A549 (cell line): ENCODE results near the gene DYRK1A. TPM values are rescaled to one million over a fixed set of nuclear protein-coding genes. Genes with fewer than 3 reads are reported as not detected.

Source experiments
- ATAC-seq, 2 experiments: fragments of 200-7000 bp in 1 of 2; fragments of >200 bp in 1 of 2; cut with Nextera tagmentation in 1 of 2; cut with Tn5 transposase in 1 of 2; 3 replicates each; pipeline versions ENCODE4 v1.8.0 to v1.9.1; 2018 to 2020; ENCODE audit warnings: mild to moderate bottlenecking in 1 of 2, moderate library complexity in 1 of 2
- CTCF ChIA-PET: fragments of 300-600 bp; sonication (Branson Sonifier 250); formaldehyde crosslinking; extraction: SDS; loops from one replicate; lab custom pipeline; 2021; ENCODE audit warnings: antibody characterized with exemption, inconsistent platforms; lab: Yijun Ruan, JAX
- POLR2A ChIA-PET: fragments of 350-600 bp; formaldehyde crosslinking; extraction: SDS; loops from one replicate; lab custom pipeline; 2021; ENCODE audit warnings: antibody characterized with exemption, inconsistent platforms; lab: Yijun Ruan, JAX
- DNase-seq, 2 experiments: peaks; one replicate each; pipeline versions ENCODE4 v3.0.0 to v3.0.0-alpha.2; 2011 to 2016; ENCODE audit warnings: low read depth in 1 of 2, low spot score in 1 of 2
- FAIRE-seq: peaks from 2 replicates; lab custom pipeline; 2011; peaks lifted over from hg19 to GRCh38; lab: Jason Lieb, UNC
- H3K27ac ChIP-seq, 2 experiments: fragments of >200 bp; sonication (Bioruptor Twin); formaldehyde crosslinking; 3 replicates each; pipeline ENCODE4 v1.5.1; 2016 to 2017
- H3K4me1 ChIP-seq: fragments of >200 bp; sonication (Bioruptor Twin); formaldehyde crosslinking; 3 replicates; pipeline ENCODE4 v1.6.1; 2016
- H3K4me2 ChIP-seq: fragments of >200 bp; sonication (Bioruptor Twin); formaldehyde crosslinking; 3 replicates; pipeline ENCODE4 v1.6.1; 2016
- H3K4me3 ChIP-seq: fragments of >200 bp; sonication (Bioruptor Twin); formaldehyde crosslinking; 3 replicates; pipeline ENCODE4 v1.5.1; 2016
- H3K9me3 ChIP-seq: fragments of >200 bp; sonication (Bioruptor Twin); formaldehyde crosslinking; 3 replicates; pipeline ENCODE4 v1.6.1; 2016
- BHLHE40 ChIP-seq: IDR thresholded peaks from 2 replicates; pipeline ENCODE4 v1.6.1; 2012; ENCODE audit warnings: low read depth, low read length, inconsistent platforms
- CBX2 ChIP-seq: fragments of 200-600 bp; sonication (generic); IDR thresholded peaks from 2 replicates; pipeline ENCODE4 v1.6.1; 2016; ENCODE audit warnings: low read depth, mild to moderate bottlenecking, borderline replicate concordance
- CBX8 ChIP-seq: fragments of 200-600 bp; sonication (generic); IDR thresholded peaks from 2 replicates; pipeline ENCODE4 v1.6.1; 2016
- CEBPB ChIP-seq, 2 experiments: fragments of >200 bp in 1 of 2; sonication (Bioruptor Twin) in 1 of 2; formaldehyde crosslinking in 1 of 2; IDR thresholded peaks; 2 replicates each; pipeline ENCODE4 v1.6.1; 2012 to 2016
- CTCF ChIP-seq: fragments of >200 bp; sonication (Bioruptor Twin); formaldehyde crosslinking; IDR thresholded peaks from 3 replicates; pipeline ENCODE4 v1.5.1; 2016
- EHF ChIP-seq: fragments of 250-450 bp; sonication (Bioruptor Pico); IDR thresholded peaks from 2 replicates; pipeline ENCODE4 v1.5.0; 2020; ENCODE audit warnings: mild to moderate bottlenecking
- EP300 ChIP-seq, 2 experiments: fragments of >200 bp; sonication (Bioruptor Twin); formaldehyde crosslinking; IDR thresholded peaks; 2 replicates in 1 of 2; 3 replicates in 1 of 2; pipeline ENCODE4 v1.6.1; 2016 to 2017
- FOSL2 ChIP-seq, 2 experiments: fragments of 450-650 bp in 1 of 2; fragments of >200 bp in 1 of 2; sonication (Bioruptor Twin) in 1 of 2; formaldehyde crosslinking; IDR thresholded peaks; 2 replicates each; pipeline versions ENCODE4 v1.5.0 to v1.6.1; 2016 to 2020; ENCODE audit warnings: mild to moderate bottlenecking in 1 of 2, moderate library complexity in 1 of 2
- GATA3 ChIP-seq: IDR thresholded peaks from 2 replicates; pipeline ENCODE4 v1.6.1; 2012; ENCODE audit warnings: borderline replicate concordance
- HOXA7 ChIP-seq: fragments of 250-450 bp; sonication (Bioruptor Pico); IDR thresholded peaks from 2 replicates; pipeline ENCODE4 v1.5.0; 2020; ENCODE audit warnings: mild to moderate bottlenecking, moderate library complexity
- JUNB ChIP-seq: fragments of >200 bp; sonication (Bioruptor Twin); formaldehyde crosslinking; IDR thresholded peaks from 2 replicates; pipeline ENCODE4 v1.6.1; 2016
- MYC ChIP-seq: IDR thresholded peaks from 2 replicates; pipeline ENCODE4 v1.6.1; 2012; ENCODE audit warnings: mild to moderate bottlenecking, inconsistent platforms, low read length, improper control_type of control experiment, borderline replicate concordance
- NFE2L2 ChIP-seq: fragments of 150-350 bp; conservative IDR thresholded peaks from 2 replicates; pipeline ENCODE4 v1.6.1; 2014; ENCODE audit warnings: low read length
- NPAS2 ChIP-seq: fragments of 250-450 bp; sonication (Bioruptor Pico); IDR thresholded peaks from 2 replicates; pipeline ENCODE4 v1.8.0; 2022; ENCODE audit warnings: mild to moderate bottlenecking, moderate library complexity, borderline replicate concordance
- PHF8 ChIP-seq: fragments of 200-600 bp; sonication (generic); IDR thresholded peaks from 2 replicates; pipeline ENCODE4 v1.6.1; 2016; ENCODE audit warnings: low read depth, mild to moderate bottlenecking, antibody characterized with exemption, moderate library complexity, borderline replicate concordance
- RAD21 ChIP-seq, 2 experiments: fragments of >200 bp in 1 of 2; sonication (Bioruptor Twin) in 1 of 2; formaldehyde crosslinking in 1 of 2; IDR thresholded peaks in 1 of 2; conservative IDR thresholded peaks in 1 of 2; 2 replicates in 1 of 2; 3 replicates in 1 of 2; pipeline ENCODE4 v1.6.1; 2012 to 2018; ENCODE audit warnings: inconsistent platforms in 1 of 2
- RFX5 ChIP-seq: fragments of 450-650 bp; IDR thresholded peaks from 2 replicates; pipeline ENCODE4 v1.7.1; 2014; ENCODE audit warnings: antibody characterized with exemption, mild to moderate bottlenecking, moderate library complexity
- SMC3 ChIP-seq: fragments of >200 bp; sonication (Bioruptor Twin); formaldehyde crosslinking; IDR thresholded peaks from 3 replicates; pipeline ENCODE4 v1.6.1; 2018; ENCODE audit warnings: inconsistent platforms
- TP53 ChIP-seq: fragments of 250-450 bp; sonication (Bioruptor Pico); IDR thresholded peaks from 2 replicates; pipeline ENCODE4 v1.5.0; 2021; ENCODE audit warnings: mild to moderate bottlenecking, moderate library complexity
- ZFP36 ChIP-seq: fragments of 450-650 bp; IDR thresholded peaks from 2 replicates; pipeline ENCODE4 v1.6.1; 2014; ENCODE audit warnings: borderline replicate concordance; ENCODE audit not compliant: partially characterized antibody
- ZNF302 ChIP-seq: fragments of 250-450 bp; sonication (Bioruptor Pico); IDR thresholded peaks from 2 replicates; pipeline ENCODE4 v1.9.0; 2021; ENCODE audit warnings: inconsistent platforms, mild to moderate bottlenecking, moderate library complexity
- WGBS: methylation state at CpG from one replicate; pipeline ENCODE4 v1.1.6; 2017; ENCODE audit errors: missing lambda C conversion rate; 5-methylcytosine and 5-hydroxymethylcytosine counted together
- polyA plus RNA-seq, 4 experiments: library from polyadenylated mRNA; depleted of rRNA in 3 of 4; stranded (reverse); fragments of >200 nt; fragmentation: RNase III in 1 of 4; extraction: RNeasy Plus Mini Kit Qiagen cat#74134 plus additional on column Dnase treatment in 1 of 4; gene quantifications; 2 replicates in 3 of 4; 3 replicates in 1 of 4; pipeline ENCODE4 v1.2.3, GENCODE V29; 2011 to 2017
- TF ChIP-seq, protein P1 (sequence below): fragments of 450-650 bp; IDR thresholded peaks from 2 replicates; pipeline ENCODE4 v1.6.1; 2014; ENCODE audit warnings: antibody characterized with exemption
- TF ChIP-seq, protein P2 (sequence below): IDR thresholded peaks from 2 replicates; pipeline ENCODE4 v1.6.1; 2012

The DYRK1A gene
- polyA plus RNA-seq, 2 of the 4 experiments (the other 2 are of a cell fraction) = 12.7 to 29.4 TPM

DNA sequence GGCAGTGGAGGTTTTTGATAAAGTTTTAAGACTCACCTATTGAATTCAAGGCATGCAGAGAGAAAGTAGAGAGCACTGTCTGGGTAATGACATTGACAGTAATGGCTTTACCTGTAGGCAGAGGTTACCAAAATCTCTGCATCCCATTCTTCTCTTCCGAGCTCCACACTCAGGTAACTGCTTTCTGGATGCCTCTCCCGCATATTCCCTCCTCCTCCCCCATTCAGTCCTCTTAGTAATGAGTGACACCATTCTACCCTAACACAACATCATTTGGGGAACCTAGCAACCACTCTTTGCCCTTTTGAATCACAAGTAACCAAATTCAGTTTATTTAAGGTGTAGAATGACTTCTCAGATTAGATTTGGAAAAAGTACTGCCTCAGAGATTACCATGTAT lies 56.5 kb downstream of the DYRK1A start:
- TF ChIP-seq ZNF302 (CRISPR knock-in tag) (no peak), CEBPB (IDR thresholded peaks at IDR 0.05) (no peak), PHF8 (no peak), MYC (no peak), NFE2L2 (no peak), NPAS2 (CRISPR knock-in tag) (no peak), GATA3 (no peak), JUNB (no peak), CBX8 (no peak)
- H3K4me2 ChIP-seq = no peak overlapping the region
- POLR2A ChIA-PET = no interaction called here
- DNase-seq = no peak
- 53% methylated on average over 2 of the region's 2 CpGs for WGBS
- FAIRE-seq = no peak
- H3K4me1 ChIP-seq = peaks cover 13% of the 10 kb centered on the region; the same call in 1 of the 3 replicates
- H3K4me3 ChIP-seq = no peak overlapping the region
- no peak for ATAC-seq
- H3K9me3 ChIP-seq = no peaks in the 10 kb centered on the region
- no peak overlapping the region for H3K27ac ChIP-seq
- CTCF ChIA-PET = no interaction called here

DNA sequence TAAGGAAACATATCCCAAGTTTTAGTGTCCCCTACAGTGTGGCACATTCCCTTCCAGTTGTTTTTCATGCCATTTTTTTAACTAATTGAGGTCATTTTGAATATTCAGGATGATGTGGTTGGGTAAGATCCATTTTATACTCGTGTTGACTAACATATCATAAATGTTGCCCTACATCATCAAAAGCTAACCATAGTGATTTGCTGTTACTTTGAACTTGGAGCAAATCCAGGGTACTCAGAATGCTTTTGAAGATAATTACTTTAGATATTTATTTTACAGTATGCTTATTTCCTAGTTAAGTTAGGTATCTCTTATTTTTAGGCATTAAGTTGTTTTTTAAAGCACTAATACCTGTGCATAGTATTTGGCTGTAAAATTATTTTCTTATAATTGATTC lies 57.8 kb downstream of the DYRK1A start:
- no peaks in the 10 kb centered on the region for H3K9me3 ChIP-seq
- no peak overlapping the region for H3K4me3 ChIP-seq
- ATAC-seq = no peak
- peaks cover 9% of the 10 kb centered on the region; the same call in 1 of the 3 replicates for H3K4me1 ChIP-seq
- CTCF ChIA-PET = no interaction called here
- WGBS = 92% methylated on average over 1 of the region's 1 CpG
- no peak for DNase-seq
- FAIRE-seq = no peak
- no peak overlapping the region for H3K4me2 ChIP-seq
- H3K27ac ChIP-seq = no peak overlapping the region
- POLR2A ChIA-PET = no interaction called here
- no peak for TF ChIP-seq CBX2
- TF ChIP-seq TP53 (CRISPR knock-in tag) = no peak

- Histone ChIP-seq H3K4me1 (peaks cover 9% of the 10 kb centered on the region; the same call in 1 of the 3 replicates), H3K4me2 (no peak overlapping the region), H3K27ac (no peak overlapping the region), H3K9me3 (no peaks in the 10 kb centered on the region), H3K4me3 (no peak overlapping the region)
- ChIA-PET POLR2A (no interaction called here), CTCF (no interaction called here)
- FAIRE-seq (no peak), DNase-seq (no peak), ATAC-seq (no peak)
- TF ChIP-seq RAD21 (conservative IDR thresholded peaks at IDR 0.05 in 1 of 2, IDR thresholded peaks at IDR 0.05 in 1 of 2) (no peak), NFE2L2 (no peak), HOXA7 (no peak), EHF (CRISPR knock-in tag) (no peak), CBX2 (no peak)
- TF ChIP-seq, protein P1, sequence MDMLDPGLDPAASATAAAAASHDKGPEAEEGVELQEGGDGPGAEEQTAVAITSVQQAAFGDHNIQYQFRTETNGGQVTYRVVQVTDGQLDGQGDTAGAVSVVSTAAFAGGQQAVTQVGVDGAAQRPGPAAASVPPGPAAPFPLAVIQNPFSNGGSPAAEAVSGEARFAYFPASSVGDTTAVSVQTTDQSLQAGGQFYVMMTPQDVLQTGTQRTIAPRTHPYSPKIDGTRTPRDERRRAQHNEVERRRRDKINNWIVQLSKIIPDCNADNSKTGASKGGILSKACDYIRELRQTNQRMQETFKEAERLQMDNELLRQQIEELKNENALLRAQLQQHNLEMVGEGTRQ = no peak
- 92% methylated on average over 3 of the region's 3 CpGs for WGBS
Observed at GRCh38 chr21:37425001-37425400, 58.4 kb downstream of the DYRK1A start.

DNA sequence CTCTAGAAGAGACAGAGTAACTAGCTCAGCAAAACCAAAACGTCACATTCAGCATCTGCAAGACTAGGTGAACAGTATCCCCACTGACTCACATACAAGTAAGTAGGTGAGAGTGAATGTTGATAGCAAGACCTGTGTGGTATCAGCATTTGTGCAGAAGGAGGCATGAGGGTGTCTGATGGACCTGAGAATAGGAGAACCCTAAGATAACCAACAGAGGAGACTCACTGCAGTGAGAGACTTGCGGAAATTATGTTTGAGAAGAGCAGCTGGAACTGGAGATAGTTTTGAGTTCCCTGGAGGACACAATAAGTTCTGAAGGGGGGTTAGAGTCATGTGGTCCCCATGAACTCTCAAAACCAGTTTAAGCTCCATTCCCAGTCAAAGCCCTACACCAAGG lies 59.1 kb downstream of the DYRK1A start:
- FAIRE-seq (no peak), DNase-seq (no peak), ATAC-seq (no peak)
- Histone ChIP-seq H3K27ac (no peak overlapping the region), H3K4me3 (no peak overlapping the region), H3K9me3 (no peaks in the 10 kb centered on the region), H3K4me1 (peaks cover 7% of the 10 kb centered on the region; the same call in 1 of the 3 replicates), H3K4me2 (no peak overlapping the region)
- ChIA-PET POLR2A (no interaction called here), CTCF (no interaction called here)
- WGBS = 94% methylated on average over 2 of the region's 2 CpGs
- TF ChIP-seq RFX5 (no peak), EP300 (IDR thresholded peaks at IDR 0.05) (no peak), BHLHE40 (no peak), FOSL2 (IDR thresholded peaks at IDR 0.05) (no peak), FOSL2 (CRISPR knock-in tag; IDR thresholded peaks at IDR 0.05) (no peak), CEBPB (IDR thresholded peaks at IDR 0.05) (no peak), HOXA7 (no peak), SMC3 (no peak), CTCF (no peak), ZFP36 (no peak), GATA3 (no peak), NFE2L2 (no peak)
- TF ChIP-seq, protein P2, sequence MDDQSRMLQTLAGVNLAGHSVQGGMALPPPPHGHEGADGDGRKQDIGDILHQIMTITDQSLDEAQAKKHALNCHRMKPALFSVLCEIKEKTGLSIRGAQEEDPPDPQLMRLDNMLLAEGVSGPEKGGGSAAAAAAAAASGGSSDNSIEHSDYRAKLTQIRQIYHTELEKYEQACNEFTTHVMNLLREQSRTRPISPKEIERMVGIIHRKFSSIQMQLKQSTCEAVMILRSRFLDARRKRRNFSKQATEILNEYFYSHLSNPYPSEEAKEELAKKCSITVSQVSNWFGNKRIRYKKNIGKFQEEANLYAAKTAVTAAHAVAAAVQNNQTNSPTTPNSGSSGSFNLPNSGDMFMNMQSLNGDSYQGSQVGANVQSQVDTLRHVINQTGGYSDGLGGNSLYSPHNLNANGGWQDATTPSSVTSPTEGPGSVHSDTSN = no peak
